Measurements from ENCODE around the gene SH3RF3. TPM values are rescaled to one million over a fixed set of nuclear protein-coding genes. Genes with fewer than 3 reads are reported as not detected.

Gene SH3RF3
- total RNA-seq, 1 donor from 2014 or later, result 7.4 TPM

DNA sequence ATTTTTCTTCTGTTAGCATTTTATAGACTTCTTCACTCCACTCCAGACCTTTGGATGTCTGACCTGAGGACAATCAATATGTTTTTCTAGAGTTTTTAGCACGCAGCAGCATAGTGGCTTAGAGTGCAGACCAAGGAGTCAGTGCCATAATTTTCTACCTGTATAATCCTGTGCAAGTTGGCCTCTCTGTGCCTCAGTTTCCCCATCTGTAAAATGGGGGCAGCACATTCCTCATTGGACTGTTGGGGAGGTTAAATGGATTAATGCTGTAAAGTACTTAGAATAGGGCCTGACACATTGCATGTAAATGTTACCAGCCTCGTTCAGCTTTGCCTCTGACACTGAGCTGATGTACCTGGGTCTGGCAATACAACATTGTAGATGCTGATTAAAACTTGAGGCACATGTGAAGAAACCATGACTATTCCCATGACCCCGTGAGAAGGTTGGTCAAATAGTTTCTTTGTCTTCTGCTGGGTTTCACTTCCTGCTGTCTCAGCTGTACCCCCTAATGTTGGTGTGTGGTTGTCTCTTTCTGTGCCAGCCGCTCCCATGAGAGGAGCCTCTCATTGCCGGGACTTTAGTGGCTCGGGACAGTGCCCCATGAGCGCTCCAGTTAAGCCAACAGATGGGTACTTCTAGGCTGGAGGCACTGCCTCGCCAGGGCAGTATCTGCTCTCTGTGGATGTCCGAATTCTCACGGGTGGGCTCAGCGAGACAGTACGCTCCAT is 125.3 kb downstream of the SH3RF3 start:
- intact Hi-C loops (cut with DNase I), result no loop called here
- TF ChIP-seq, protein P1, sequence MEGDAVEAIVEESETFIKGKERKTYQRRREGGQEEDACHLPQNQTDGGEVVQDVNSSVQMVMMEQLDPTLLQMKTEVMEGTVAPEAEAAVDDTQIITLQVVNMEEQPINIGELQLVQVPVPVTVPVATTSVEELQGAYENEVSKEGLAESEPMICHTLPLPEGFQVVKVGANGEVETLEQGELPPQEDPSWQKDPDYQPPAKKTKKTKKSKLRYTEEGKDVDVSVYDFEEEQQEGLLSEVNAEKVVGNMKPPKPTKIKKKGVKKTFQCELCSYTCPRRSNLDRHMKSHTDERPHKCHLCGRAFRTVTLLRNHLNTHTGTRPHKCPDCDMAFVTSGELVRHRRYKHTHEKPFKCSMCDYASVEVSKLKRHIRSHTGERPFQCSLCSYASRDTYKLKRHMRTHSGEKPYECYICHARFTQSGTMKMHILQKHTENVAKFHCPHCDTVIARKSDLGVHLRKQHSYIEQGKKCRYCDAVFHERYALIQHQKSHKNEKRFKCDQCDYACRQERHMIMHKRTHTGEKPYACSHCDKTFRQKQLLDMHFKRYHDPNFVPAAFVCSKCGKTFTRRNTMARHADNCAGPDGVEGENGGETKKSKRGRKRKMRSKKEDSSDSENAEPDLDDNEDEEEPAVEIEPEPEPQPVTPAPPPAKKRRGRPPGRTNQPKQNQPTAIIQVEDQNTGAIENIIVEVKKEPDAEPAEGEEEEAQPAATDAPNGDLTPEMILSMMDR (IDR thresholded peaks at IDR 0.05), result no peak
- H3K27me3 ChIP-seq, result no peaks in the 10 kb centered on the region
- H3K27ac ChIP-seq, result no peak overlapping the region
- H3K4me1 ChIP-seq, result peaks cover 38% of the 10 kb centered on the region
- H3K4me3 ChIP-seq, result no peak overlapping the region
- DNase-seq (peak; percentile 59), ATAC-seq (peak; percentile 66)
- H3K36me3 ChIP-seq, result no peaks in the 10 kb centered on the region
- H3K9me3 ChIP-seq, result no peaks in the 10 kb centered on the region

DNA sequence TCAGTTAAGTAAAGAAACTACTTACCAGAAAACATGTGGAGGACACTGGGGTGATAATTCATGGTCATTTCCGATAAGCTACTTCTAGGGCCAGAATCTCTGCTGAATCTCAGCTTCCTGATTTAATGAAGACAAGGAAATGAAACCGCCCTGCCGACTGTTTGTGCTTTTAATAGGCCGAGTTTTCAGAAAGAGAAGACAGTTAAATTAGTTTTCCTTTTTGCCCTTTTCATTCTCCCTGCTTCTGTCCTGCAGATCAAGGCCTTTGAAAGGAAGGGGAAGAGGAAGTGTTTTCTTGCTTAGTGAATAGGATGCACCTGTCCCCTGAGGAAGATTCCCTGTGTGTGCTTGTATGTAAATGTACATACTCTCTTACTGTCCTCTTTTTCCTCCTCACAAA is 126.6 kb downstream of the SH3RF3 start:
- H3K4me1 ChIP-seq, result peaks cover 40% of the 10 kb centered on the region
- peak overlapping the region; percentile 32 for H3K27ac ChIP-seq
- TF ChIP-seq, protein P1 (IDR thresholded peaks at IDR 0.05), result no peak
- intact Hi-C loops (cut with DNase I), result no loop called here
- no peak for DNase-seq
- peak; percentile 23 for ATAC-seq
- no peaks in the 10 kb centered on the region for H3K36me3 ChIP-seq
- H3K9me3 ChIP-seq, result no peaks in the 10 kb centered on the region
- no peaks in the 10 kb centered on the region for H3K27me3 ChIP-seq
- H3K4me3 ChIP-seq, result no peak overlapping the region

DNA sequence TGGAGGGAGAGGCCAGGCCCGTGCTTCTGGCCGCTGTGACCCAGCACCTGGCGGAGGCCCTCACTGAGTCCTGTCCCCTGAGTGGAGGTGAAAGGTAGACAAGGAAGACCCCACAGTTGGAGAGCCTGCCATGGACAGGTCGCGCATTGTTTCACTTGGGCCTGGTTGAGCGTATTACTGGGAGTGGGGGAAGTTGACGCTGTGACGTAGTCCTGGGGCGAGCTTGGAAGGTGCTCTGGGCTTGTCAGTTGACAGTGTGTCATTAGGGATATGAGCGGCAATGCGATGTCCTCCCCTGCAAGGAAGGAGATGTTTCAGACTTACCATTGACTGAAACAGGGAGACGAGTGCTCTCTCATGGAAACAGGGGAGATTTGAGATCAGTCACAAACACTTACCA is 127.1 kb downstream of the SH3RF3 start:
- Histone ChIP-seq H3K36me3 (no peaks in the 10 kb centered on the region), H3K4me1 (peaks cover 44% of the 10 kb centered on the region), H3K4me3 (no peak overlapping the region), H3K9me3 (no peaks in the 10 kb centered on the region), H3K27ac (peak overlapping the region; percentile 32), H3K27me3 (no peaks in the 10 kb centered on the region)
- peak; percentile 57 for DNase-seq
- ATAC-seq, result no peak
- TF ChIP-seq, protein P1 (IDR thresholded peaks at IDR 0.05), result no peak
- intact Hi-C loops (cut with DNase I), result no loop called here

DNA sequence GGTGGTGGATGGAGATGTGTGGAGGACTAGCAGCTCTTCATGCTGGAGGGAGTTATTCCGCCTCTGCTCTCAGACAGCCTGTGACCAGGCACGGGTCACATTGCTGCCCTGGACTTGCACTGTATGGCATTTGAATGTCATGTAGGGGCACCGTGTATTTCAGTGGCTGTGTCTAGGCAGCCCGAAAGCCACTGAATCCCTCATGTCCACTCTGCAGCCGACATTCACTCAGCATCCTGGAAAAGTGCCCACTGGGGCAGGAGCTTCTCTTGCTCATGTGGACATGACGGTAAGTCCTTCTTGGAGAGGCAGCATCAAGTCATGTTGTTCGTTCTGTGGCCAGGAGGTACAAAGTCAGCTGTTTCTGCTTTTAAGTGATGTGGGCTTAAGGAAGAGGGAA is 127.9 kb downstream of the SH3RF3 start:
- no peak for DNase-seq
- H3K4me3 ChIP-seq, result no peak overlapping the region
- TF ChIP-seq, protein P1 (IDR thresholded peaks at IDR 0.05), result no peak
- H3K36me3 ChIP-seq, result no peaks in the 10 kb centered on the region
- peaks cover 50% of the 10 kb centered on the region for H3K4me1 ChIP-seq
- intact Hi-C loops (cut with DNase I), result no loop called here
- H3K27ac ChIP-seq, result no peak overlapping the region
- H3K9me3 ChIP-seq, result no peaks in the 10 kb centered on the region
- H3K27me3 ChIP-seq, result no peaks in the 10 kb centered on the region
- ATAC-seq, result no peak

DNA sequence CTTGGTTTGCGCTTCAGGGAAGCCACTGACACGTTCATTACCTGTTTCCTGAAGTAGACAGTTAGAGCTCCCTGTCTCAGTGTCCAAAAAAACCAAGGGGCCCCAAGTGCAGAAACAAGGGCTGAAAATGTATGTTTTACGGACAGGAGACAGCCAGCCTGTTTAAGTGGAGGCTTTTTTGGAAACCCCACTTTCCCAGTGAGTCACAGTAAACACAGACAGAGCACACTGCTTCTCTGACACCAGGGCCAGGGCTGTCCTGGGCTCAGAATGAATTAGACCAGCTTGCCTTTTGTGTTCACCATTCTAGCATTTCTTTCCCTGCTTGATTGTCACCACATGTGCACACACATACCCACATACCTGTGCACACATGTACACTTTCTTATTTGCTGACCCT is 128.6 kb downstream of the SH3RF3 start:
- no peaks in the 10 kb centered on the region for H3K27me3 ChIP-seq
- peaks cover 54% of the 10 kb centered on the region for H3K4me1 ChIP-seq
- TF ChIP-seq, protein P1 (IDR thresholded peaks at IDR 0.05), result no peak
- no peak overlapping the region for H3K4me3 ChIP-seq
- H3K9me3 ChIP-seq, result no peaks in the 10 kb centered on the region
- DNase-seq, result no peak
- H3K36me3 ChIP-seq, result no peaks in the 10 kb centered on the region
- ATAC-seq, result no peak
- H3K27ac ChIP-seq, result no peak overlapping the region
- intact Hi-C loops (cut with DNase I), result no loop called here
